ENCODE data around the gene C9orf78.

DNA sequence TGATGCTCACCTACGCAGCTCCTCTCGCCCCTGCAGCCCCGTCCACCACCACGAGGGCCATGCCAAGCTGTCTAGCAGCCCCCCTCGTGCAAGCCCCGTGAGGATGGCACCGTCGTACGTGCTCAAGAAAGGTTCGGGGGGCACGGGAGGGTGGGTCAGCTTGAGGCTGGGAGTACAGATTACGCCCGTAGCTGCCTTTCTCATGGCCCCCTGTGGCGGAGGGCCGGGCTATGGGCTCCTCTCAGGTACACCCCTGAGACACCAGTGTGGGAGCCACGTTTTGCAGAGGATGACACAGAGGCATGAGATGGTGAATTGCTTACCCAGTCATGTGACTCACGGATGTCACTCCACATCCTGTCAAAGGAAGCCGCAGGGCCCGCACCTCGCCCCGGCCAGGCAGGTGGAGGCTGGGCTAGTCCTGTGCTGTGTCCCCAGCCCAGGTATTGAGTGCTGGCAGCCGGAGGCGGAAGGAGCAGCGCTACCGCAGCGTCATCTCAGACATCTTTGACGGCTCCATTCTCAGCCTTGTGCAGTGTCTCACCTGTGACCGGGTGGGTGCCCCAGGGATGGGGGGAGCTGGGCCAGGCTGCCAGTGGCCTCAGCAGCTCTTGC, 33.9 kb upstream of the C9orf78 start:
- TF ChIP-seq EZH2phosphoT487 (IDR thresholded peaks at IDR 0.05; ENCODE audit: insufficient read depth, low read depth) (no peak), EZH2 (IDR thresholded peaks at IDR 0.05; ENCODE audit: insufficient read depth, poor library complexity, severe bottlenecking) (no peak)
